ENCODE data around the gene OR2T2. TPM values are rescaled to one million over a fixed set of nuclear protein-coding genes. Genes with fewer than 3 reads are reported as not detected.
"Not testable (repeated sequence)": the region's sequence is repeated elsewhere in the genome, so short reads cannot be mapped to it uniquely, and the experiment has no call there.

Gene OR2T2
- total and polyA plus RNA-seq, 2 donors, result under 0.01 TPM; not detected in 1

GRCh38 chr1:248431683-248432082 lies 13.8 kb upstream of the OR2T2 start:
- not testable (repeated sequence) for H3K4me3 ChIP-seq (ENCODE audit: low read length in 2 of 2); H3K4me1 ChIP-seq (ENCODE audit: control insufficient read depth in 2 of 2, insufficient read depth in 2 of 2, low read length in 2 of 2); H3K36me3 ChIP-seq (ENCODE audit: control insufficient read depth in 2 of 2, insufficient read depth in 2 of 2, low read length in 1 of 2); DNase-seq (ENCODE audit: low read depth in 6 of 9, low spot score in 9 of 9); H3K9me3 ChIP-seq (ENCODE audit: control insufficient read depth in 2 of 2, insufficient read depth in 1 of 2, low read length in 1 of 2); H3K27me3 ChIP-seq (ENCODE audit: control insufficient read depth in 2 of 2, insufficient read depth in 1 of 2, low read length in 1 of 2); H3K27ac ChIP-seq (ENCODE audit: low read depth in 1 of 2, low read length in 1 of 2)
- WGBS, result 85% methylated on average over 11 of the region's 11 CpGs

- not testable (repeated sequence) for H3K9me3 ChIP-seq (ENCODE audit: control insufficient read depth in 2 of 2, insufficient read depth in 1 of 2, low read length in 1 of 2); H3K4me1 ChIP-seq (ENCODE audit: control insufficient read depth in 2 of 2, insufficient read depth in 2 of 2, low read length in 2 of 2); H3K4me3 ChIP-seq (ENCODE audit: low read length in 2 of 2); H3K27ac ChIP-seq (ENCODE audit: low read depth in 1 of 2, low read length in 1 of 2); DNase-seq (ENCODE audit: low read depth in 6 of 9, low spot score in 9 of 9); H3K36me3 ChIP-seq (ENCODE audit: control insufficient read depth in 2 of 2, insufficient read depth in 2 of 2, low read length in 1 of 2); H3K27me3 ChIP-seq (ENCODE audit: control insufficient read depth in 2 of 2, insufficient read depth in 1 of 2, low read length in 1 of 2)
- 67% methylated on average over 4 of the region's 4 CpGs for WGBS
Observed at GRCh38 chr1:248432201-248432600, 13.2 kb upstream of the OR2T2 start.

GRCh38 chr1:248433811-248434415 lies 11.5 kb upstream of the OR2T2 start:
- H3K4me3 ChIP-seq (ENCODE audit: low read length in 2 of 2); H3K9me3 ChIP-seq (ENCODE audit: control insufficient read depth in 2 of 2, insufficient read depth in 1 of 2, low read length in 1 of 2); DNase-seq (ENCODE audit: low read depth in 6 of 9, low spot score in 9 of 9); H3K27ac ChIP-seq (ENCODE audit: low read depth in 1 of 2, low read length in 1 of 2); H3K4me1 ChIP-seq (ENCODE audit: control insufficient read depth in 2 of 2, insufficient read depth in 2 of 2, low read length in 2 of 2); H3K36me3 ChIP-seq (ENCODE audit: control insufficient read depth in 2 of 2, insufficient read depth in 2 of 2, low read length in 1 of 2); H3K27me3 ChIP-seq (ENCODE audit: control insufficient read depth in 2 of 2, insufficient read depth in 1 of 2, low read length in 1 of 2): not testable (repeated sequence)
- 97% methylated on average over 31 of the region's 38 CpGs for WGBS

- H3K9me3 ChIP-seq (ENCODE audit: control insufficient read depth in 2 of 2, insufficient read depth in 1 of 2, low read length in 1 of 2); H3K36me3 ChIP-seq (ENCODE audit: control insufficient read depth in 2 of 2, insufficient read depth in 2 of 2, low read length in 1 of 2); H3K4me1 ChIP-seq (ENCODE audit: control insufficient read depth in 2 of 2, insufficient read depth in 2 of 2, low read length in 2 of 2); DNase-seq (ENCODE audit: low read depth in 6 of 9, low spot score in 9 of 9); H3K27ac ChIP-seq (ENCODE audit: low read depth in 1 of 2, low read length in 1 of 2); H3K4me3 ChIP-seq (ENCODE audit: low read length in 2 of 2); H3K27me3 ChIP-seq (ENCODE audit: control insufficient read depth in 2 of 2, insufficient read depth in 1 of 2, low read length in 1 of 2): not testable (repeated sequence)
- WGBS, result 98% methylated on average over 4 of the region's 6 CpGs
Observed at GRCh38 chr1:248434913-248435312, 10.5 kb upstream of the OR2T2 start.

GRCh38 chr1:248436303-248436702 lies 9.1 kb upstream of the OR2T2 start:
- not testable (repeated sequence) for H3K9me3 ChIP-seq (ENCODE audit: control insufficient read depth in 2 of 2, insufficient read depth in 1 of 2, low read length in 1 of 2); H3K4me3 ChIP-seq (ENCODE audit: low read length in 2 of 2); H3K27ac ChIP-seq (ENCODE audit: low read depth in 1 of 2, low read length in 1 of 2); DNase-seq (ENCODE audit: low read depth in 6 of 9, low spot score in 9 of 9); H3K27me3 ChIP-seq (ENCODE audit: control insufficient read depth in 2 of 2, insufficient read depth in 1 of 2, low read length in 1 of 2); H3K36me3 ChIP-seq (ENCODE audit: control insufficient read depth in 2 of 2, insufficient read depth in 2 of 2, low read length in 1 of 2); H3K4me1 ChIP-seq (ENCODE audit: control insufficient read depth in 2 of 2, insufficient read depth in 2 of 2, low read length in 2 of 2)
- 97% methylated on average over 3 of the region's 3 CpGs for whole genome bisulfite sequencing

- not testable (repeated sequence) for H3K4me1 ChIP-seq (ENCODE audit: control insufficient read depth in 2 of 2, insufficient read depth in 2 of 2, low read length in 2 of 2); H3K4me3 ChIP-seq (ENCODE audit: low read length in 2 of 2); H3K27ac ChIP-seq (ENCODE audit: low read depth in 1 of 2, low read length in 1 of 2)
Observed at GRCh38 chr1:248438668-248439067, 6.8 kb upstream of the OR2T2 start.

GRCh38 chr1:248439283-248439682 lies 6.2 kb upstream of the OR2T2 start:
- H3K27ac ChIP-seq (ENCODE audit: low read depth in 1 of 2, low read length in 1 of 2); DNase-seq (ENCODE audit: low read depth in 6 of 9, low spot score in 9 of 9); H3K36me3 ChIP-seq (ENCODE audit: control insufficient read depth in 2 of 2, insufficient read depth in 2 of 2, low read length in 1 of 2); H3K4me3 ChIP-seq (ENCODE audit: low read length in 2 of 2); H3K4me1 ChIP-seq (ENCODE audit: control insufficient read depth in 2 of 2, insufficient read depth in 2 of 2, low read length in 2 of 2); H3K27me3 ChIP-seq (ENCODE audit: control insufficient read depth in 2 of 2, insufficient read depth in 1 of 2, low read length in 1 of 2); H3K9me3 ChIP-seq (ENCODE audit: control insufficient read depth in 2 of 2, insufficient read depth in 1 of 2, low read length in 1 of 2): not testable (repeated sequence)
- 80% methylated on average over 5 of the region's 5 CpGs for WGBS

More at GRCh38 chr1:248438668-248439067, 6.8 kb upstream of the OR2T2 start:
- not testable (repeated sequence) for H3K27me3 ChIP-seq (ENCODE audit: control insufficient read depth in 2 of 2, insufficient read depth in 1 of 2, low read length in 1 of 2); H3K9me3 ChIP-seq (ENCODE audit: control insufficient read depth in 2 of 2, insufficient read depth in 1 of 2, low read length in 1 of 2); H3K36me3 ChIP-seq (ENCODE audit: control insufficient read depth in 2 of 2, insufficient read depth in 2 of 2, low read length in 1 of 2); DNase-seq (ENCODE audit: low read depth in 6 of 9, low spot score in 9 of 9)
- 88% methylated on average over 1 of the region's 1 CpG for WGBS

GRCh38 chr1:248442500-248443277 lies 2.7 kb upstream of the OR2T2 start:
- not testable (repeated sequence) for H3K4me3 ChIP-seq (ENCODE audit: low read length in 2 of 2); DNase-seq (ENCODE audit: low read depth in 6 of 9, low spot score in 9 of 9); H3K36me3 ChIP-seq (ENCODE audit: control insufficient read depth in 2 of 2, insufficient read depth in 2 of 2, low read length in 1 of 2); H3K27me3 ChIP-seq (ENCODE audit: control insufficient read depth in 2 of 2, insufficient read depth in 1 of 2, low read length in 1 of 2); H3K4me1 ChIP-seq (ENCODE audit: control insufficient read depth in 2 of 2, insufficient read depth in 2 of 2, low read length in 2 of 2); H3K27ac ChIP-seq (ENCODE audit: low read depth in 1 of 2, low read length in 1 of 2); H3K9me3 ChIP-seq (ENCODE audit: control insufficient read depth in 2 of 2, insufficient read depth in 1 of 2, low read length in 1 of 2)
- 85% methylated on average over 1 of the region's 2 CpGs for WGBS

GRCh38 chr1:248444603-248445002 lies 834 bp upstream of the OR2T2 start:
- H3K4me3 ChIP-seq (ENCODE audit: low read length in 2 of 2); H3K9me3 ChIP-seq (ENCODE audit: control insufficient read depth in 2 of 2, insufficient read depth in 1 of 2, low read length in 1 of 2); H3K27ac ChIP-seq (ENCODE audit: low read depth in 1 of 2, low read length in 1 of 2); H3K27me3 ChIP-seq (ENCODE audit: control insufficient read depth in 2 of 2, insufficient read depth in 1 of 2, low read length in 1 of 2); H3K4me1 ChIP-seq (ENCODE audit: control insufficient read depth in 2 of 2, insufficient read depth in 2 of 2, low read length in 2 of 2); H3K36me3 ChIP-seq (ENCODE audit: control insufficient read depth in 2 of 2, insufficient read depth in 2 of 2, low read length in 1 of 2); DNase-seq (ENCODE audit: low read depth in 6 of 9, low spot score in 9 of 9): not testable (repeated sequence)
- WGBS, result 88% methylated on average over 4 of the region's 4 CpGs
